ENCODE results near the gene XRCC5. TPM values are rescaled to one million over a fixed set of nuclear protein-coding genes. Genes with fewer than 3 reads are reported as not detected.
"Not testable (repeated sequence)": the region's sequence is repeated elsewhere in the genome, so short reads cannot be mapped to it uniquely, and the experiment has no call there.

XRCC5 gene
- total RNA-seq, 1 donor from 2014 or later, result 178 TPM

- no peaks in the 10 kb centered on the region for H3K27me3 ChIP-seq
- H3K4me1 ChIP-seq, result peaks cover 5% of the 10 kb centered on the region
- ATAC-seq (no peak), DNase-seq (no peak)
- intact Hi-C loops (cut with DNase I), result no loop called here
- TF ChIP-seq CTCF (IDR thresholded peaks at IDR 0.05), result no peak
- H3K27ac ChIP-seq, result no peak overlapping the region
- no peak overlapping the region for H3K4me3 ChIP-seq
- peaks cover 95% of the 10 kb centered on the region for H3K36me3 ChIP-seq
- H3K9me3 ChIP-seq, result no peaks in the 10 kb centered on the region
Observed at GRCh38 chr2:216132585-216132984, 23.4 kb downstream of the XRCC5 start.

- intact Hi-C loops (cut with DNase I), result no loop called here
- Histone ChIP-seq H3K36me3 (peaks cover 95% of the 10 kb centered on the region), H3K4me1 (peaks cover 5% of the 10 kb centered on the region), H3K27ac (no peak overlapping the region), H3K9me3 (no peaks in the 10 kb centered on the region), H3K4me3 (no peak overlapping the region), H3K27me3 (no peaks in the 10 kb centered on the region)
- DNase-seq (no peak), ATAC-seq (peak; percentile 62)
- no peak for TF ChIP-seq CTCF (IDR thresholded peaks at IDR 0.05)
Observed at GRCh38 chr2:216133397-216133796, 24.2 kb downstream of the XRCC5 start.

GRCh38 chr2:216134958-216135541 lies 25.9 kb downstream of the XRCC5 start:
- intact Hi-C loops (cut with DNase I), result no loop called here
- Histone ChIP-seq H3K4me3 (no peak overlapping the region), H3K27ac (no peak overlapping the region), H3K4me1 (peaks cover 5% of the 10 kb centered on the region), H3K27me3 (no peaks in the 10 kb centered on the region), H3K36me3 (peaks cover 96% of the 10 kb centered on the region), H3K9me3 (no peaks in the 10 kb centered on the region)
- DNase-seq (no peak), ATAC-seq (no peak)
- no peak for TF ChIP-seq CTCF (IDR thresholded peaks at IDR 0.05)

GRCh38 chr2:216139884-216140283 lies 30.7 kb downstream of the XRCC5 start:
- no peak overlapping the region for H3K4me3 ChIP-seq
- peaks cover 100% of the 10 kb centered on the region for H3K36me3 ChIP-seq
- no peak overlapping the region for H3K27ac ChIP-seq
- H3K9me3 ChIP-seq, result no peaks in the 10 kb centered on the region
- intact Hi-C loops (cut with DNase I), result no loop called here
- H3K27me3 ChIP-seq, result no peaks in the 10 kb centered on the region
- H3K4me1 ChIP-seq, result no peaks in the 10 kb centered on the region
- TF ChIP-seq CTCF (IDR thresholded peaks at IDR 0.05), result peak; percentile 44
- DNase-seq, result no peak
- ATAC-seq, result peak; percentile 69

- H3K4me3 ChIP-seq; H3K27me3 ChIP-seq; H3K27ac ChIP-seq; H3K9me3 ChIP-seq; ATAC-seq; DNase-seq; intact Hi-C loops (cut with DNase I); H3K4me1 ChIP-seq: not testable (repeated sequence)
- H3K36me3 ChIP-seq, result peaks cover 93% of the 10 kb centered on the region
Observed at GRCh38 chr2:216141516-216141915, 32.4 kb downstream of the XRCC5 start.

GRCh38 chr2:216142540-216142939 lies 33.4 kb downstream of the XRCC5 start:
- no peaks in the 10 kb centered on the region for H3K9me3 ChIP-seq
- no peak overlapping the region for H3K27ac ChIP-seq
- no peaks in the 10 kb centered on the region for H3K27me3 ChIP-seq
- TF ChIP-seq CTCF (IDR thresholded peaks at IDR 0.05), result no peak
- H3K4me3 ChIP-seq, result no peak overlapping the region
- H3K36me3 ChIP-seq, result peaks cover 93% of the 10 kb centered on the region
- ATAC-seq (no peak), DNase-seq (no peak)
- H3K4me1 ChIP-seq, result no peaks in the 10 kb centered on the region
- intact Hi-C loops (cut with DNase I), result no loop called here
